ENCODE measurements around the gene STK24. TPM values are rescaled to one million over a fixed set of nuclear protein-coding genes. Genes with fewer than 3 reads are reported as not detected.

STK24 gene
- total and polyA plus RNA-seq, 2 donors (not counting 1 experiment from before 2014, with no cell fraction given) = 53.2 to 73.1 TPM

DNA sequence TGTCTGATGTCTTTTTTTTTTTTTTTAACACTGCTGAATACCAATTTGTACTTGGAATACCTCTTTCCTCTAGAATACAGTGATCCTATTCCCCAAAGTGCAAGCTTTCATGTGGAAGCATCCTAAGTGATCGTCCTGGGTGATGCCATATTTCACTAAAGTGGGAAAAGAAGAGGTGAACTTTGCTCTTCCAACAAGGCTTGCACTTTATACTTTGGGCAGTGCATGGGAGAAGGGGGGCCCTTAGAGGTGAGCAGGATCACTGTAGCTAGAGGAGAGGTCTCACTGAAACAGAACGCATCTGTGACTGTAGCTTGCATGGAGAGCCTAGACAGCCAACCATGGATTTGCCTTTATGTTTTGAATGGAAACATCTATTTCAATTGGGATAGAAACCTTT, 173.8 kb downstream of the STK24 start:
- Histone ChIP-seq H3K27ac (ENCODE audit: insufficient read depth, low read length) (no peak overlapping the region), H3K79me2 (ENCODE audit: control insufficient read depth, insufficient read depth, low read length) (no peaks in the 10 kb centered on the region), H3K36me3 (ENCODE audit: control insufficient read depth, insufficient read depth, low read length) (peaks cover 3% of the 10 kb centered on the region), H3K9ac (ENCODE audit: insufficient read depth, low read length) (no peak overlapping the region), H3K4me3 (replicated peaks in 1 of 4; ENCODE audit: control extremely low read depth in 1 of 4, insufficient read depth in 1 of 4, low read depth in 3 of 4, low read length in 4 of 4) (no peak overlapping the region), H4K20me1 (ENCODE audit: control insufficient read depth, extremely low read depth, insufficient read depth, low read length) (no peaks in the 10 kb centered on the region), H3K4me1 (ENCODE audit: control insufficient read depth, extremely low read depth, insufficient read depth, low read length) (no peaks in the 10 kb centered on the region), H3K4me2 (ENCODE audit: extremely low read depth, insufficient read depth, low read length) (no peak overlapping the region), H3K9me3 (ENCODE audit: control insufficient read depth, insufficient read depth, low read depth, low read length) (no peaks in the 10 kb centered on the region), H3K27me3 (ENCODE audit: control insufficient read depth, insufficient read depth, low read length) (no peaks in the 10 kb centered on the region), H2AFZ (ENCODE audit: low read length) (no peak overlapping the region)
- TF ChIP-seq EZH2 (IDR thresholded peaks at IDR 0.05; ENCODE audit: low read length, missing control alignments) (no peak), CTCF (conservative IDR thresholded peaks at IDR 0.05 in 1 of 2, IDR thresholded peaks at IDR 0.05 in 1 of 2; ENCODE audit: low read depth in 1 of 2, low read length in 2 of 2) (no peak)
- DNase-seq (ENCODE audit: low read depth in 2 of 2) = no peak

- Histone ChIP-seq H3K27ac (ENCODE audit: insufficient read depth, low read length) (no peak overlapping the region), H3K27me3 (ENCODE audit: control insufficient read depth, insufficient read depth, low read length) (no peaks in the 10 kb centered on the region), H4K20me1 (ENCODE audit: control insufficient read depth, extremely low read depth, insufficient read depth, low read length) (no peaks in the 10 kb centered on the region), H3K4me1 (ENCODE audit: control insufficient read depth, extremely low read depth, insufficient read depth, low read length) (no peaks in the 10 kb centered on the region), H3K9me3 (ENCODE audit: control insufficient read depth, insufficient read depth, low read depth, low read length) (no peaks in the 10 kb centered on the region), H3K36me3 (ENCODE audit: control insufficient read depth, insufficient read depth, low read length) (peaks cover 2% of the 10 kb centered on the region), H3K4me2 (ENCODE audit: extremely low read depth, insufficient read depth, low read length) (no peak overlapping the region), H3K4me3 (replicated peaks in 1 of 4; ENCODE audit: control extremely low read depth in 1 of 4, insufficient read depth in 1 of 4, low read depth in 3 of 4, low read length in 4 of 4) (no peak overlapping the region), H2AFZ (ENCODE audit: low read length) (no peak overlapping the region), H3K9ac (ENCODE audit: insufficient read depth, low read length) (no peak overlapping the region), H3K79me2 (ENCODE audit: control insufficient read depth, insufficient read depth, low read length) (no peaks in the 10 kb centered on the region)
- DNase-seq (ENCODE audit: low read depth in 2 of 2) = no peak
- TF ChIP-seq CTCF (conservative IDR thresholded peaks at IDR 0.05 in 1 of 2, IDR thresholded peaks at IDR 0.05 in 1 of 2; ENCODE audit: low read depth in 1 of 2, low read length in 2 of 2) (no peak), EZH2 (IDR thresholded peaks at IDR 0.05; ENCODE audit: low read length, missing control alignments) (no peak)
Measured at GRCh38 chr13:98401934-98402333, 175.0 kb downstream of the STK24 start.

GRCh38 chr13:98399756-98400155, 177.2 kb downstream of the STK24 start:
- H3K9me3 ChIP-seq (ENCODE audit: control insufficient read depth, insufficient read depth, low read depth, low read length) = no peaks in the 10 kb centered on the region
- no peak for DNase-seq (ENCODE audit: low read depth in 2 of 2)
- H2AFZ ChIP-seq (ENCODE audit: low read length) = no peak overlapping the region
- no peaks in the 10 kb centered on the region for H3K27me3 ChIP-seq (ENCODE audit: control insufficient read depth, insufficient read depth, low read length)
- peaks cover 4% of the 10 kb centered on the region for H3K36me3 ChIP-seq (ENCODE audit: control insufficient read depth, insufficient read depth, low read length)
- no peak for TF ChIP-seq CTCF (conservative IDR thresholded peaks at IDR 0.05 in 1 of 2, IDR thresholded peaks at IDR 0.05 in 1 of 2; ENCODE audit: low read depth in 1 of 2, low read length in 2 of 2)
- TF ChIP-seq EZH2 (IDR thresholded peaks at IDR 0.05; ENCODE audit: low read length, missing control alignments) = no peak
- H3K4me2 ChIP-seq (ENCODE audit: extremely low read depth, insufficient read depth, low read length) = no peak overlapping the region
- H3K4me1 ChIP-seq (ENCODE audit: control insufficient read depth, extremely low read depth, insufficient read depth, low read length) = peaks cover 2% of the 10 kb centered on the region
- H3K9ac ChIP-seq (ENCODE audit: insufficient read depth, low read length) = no peak overlapping the region
- H3K27ac ChIP-seq (ENCODE audit: insufficient read depth, low read length) = no peak overlapping the region
- H3K79me2 ChIP-seq (ENCODE audit: control insufficient read depth, insufficient read depth, low read length) = no peaks in the 10 kb centered on the region
- no peak overlapping the region for H3K4me3 ChIP-seq (replicated peaks in 1 of 4; ENCODE audit: control extremely low read depth in 1 of 4, insufficient read depth in 1 of 4, low read depth in 3 of 4, low read length in 4 of 4)
- H4K20me1 ChIP-seq (ENCODE audit: control insufficient read depth, extremely low read depth, insufficient read depth, low read length) = no peaks in the 10 kb centered on the region
